Myocyte (in vitro differentiated cells): ENCODE data around the gene ACOT6. TPM values are rescaled to one million over a fixed set of nuclear protein-coding genes. Genes with fewer than 3 reads are reported as not detected.
A peak's percentile ranks its signal among the peaks of the same experiment; 100 is the strongest.
"Not testable (repeated sequence)": the region's sequence is repeated elsewhere in the genome, so short reads cannot be mapped to it uniquely, and the experiment has no call there.

Source experiments
- DNase-seq: peaks from one replicate; pipeline ENCODE4 v3.0.0-alpha.2; 2012; ENCODE audit warnings: low read depth
- polyA plus RNA-seq: library from polyadenylated mRNA; unstranded; fragments of >200 nt; gene quantifications from one replicate; pipeline ENCODE4 v1.2.1, GENCODE V29; 2012; ENCODE audit warnings: missing spikeins
- total RNA-seq: library from RNA; depleted of rRNA; stranded (reverse); fragments of >200 nt; gene quantifications from 2 replicates; pipeline ENCODE4 v1.2.3, GENCODE V29; 2014

Gene ACOT6
- not detected in 2 replicates for total RNA-seq
- not detected for polyA plus RNA-seq

GRCh38 chr14:73612339-73613045 lies at the start of gene ACOT6:
Gene ACOT6, plus strand, starts transcription at chr14:73612517. Its CDS starts 55 bp downstream, at chr14:73612572.
- DNase-seq: peak; percentile 73

- not testable (repeated sequence) for DNase-seq
These were observed 49.6 kb upstream of the ACOT6 start for GRCh38 chr14:73562696-73563095.

GRCh38 chr14:73566431-73566830 lies 45.9 kb upstream of the ACOT6 start:
- not testable (repeated sequence) for DNase-seq

GRCh38 chr14:73566935-73567334 lies 45.4 kb upstream of the ACOT6 start:
- DNase-seq: not testable (repeated sequence)

GRCh38 chr14:73567358-73567757 lies 45.0 kb upstream of the ACOT6 start:
- no peak for DNase-seq

GRCh38 chr14:73567951-73568885 lies 44.1 kb upstream of the ACOT6 start:
- DNase-seq: no peak

- DNase-seq: not testable (repeated sequence)
These were observed 43.5 kb upstream of the ACOT6 start for GRCh38 chr14:73568886-73569184.

- DNase-seq: peak; percentile 95
These were observed 42.9 kb upstream of the ACOT6 start, which contains the start of gene ACOT2 for GRCh38 chr14:73569185-73569958. Gene ACOT2, plus strand, starts transcription at chr14:73569213. Its CDS starts 28 bp downstream, at chr14:73569241.

GRCh38 chr14:73570913-73571312 lies 41.4 kb upstream of the ACOT6 start:
- DNase-seq: peak; percentile 37

GRCh38 chr14:73573034-73573433 lies 39.3 kb upstream of the ACOT6 start:
- DNase-seq: not testable (repeated sequence)

- DNase-seq: peak; percentile 53
These were observed 38.6 kb upstream of the ACOT6 start for GRCh38 chr14:73573740-73574139.

- not testable (repeated sequence) for DNase-seq
These were observed 38.1 kb upstream of the ACOT6 start for GRCh38 chr14:73574251-73574650.

- DNase-seq: no peak
These were observed 35.9 kb upstream of the ACOT6 start for GRCh38 chr14:73576391-73576790.

- not testable (repeated sequence) for DNase-seq
These were observed 35.1 kb upstream of the ACOT6 start for GRCh38 chr14:73577214-73577613.

- not testable (repeated sequence) for DNase-seq
These were observed 30.0 kb upstream of the ACOT6 start for GRCh38 chr14:73582102-73582979.

- no peak for DNase-seq
These were observed 23.6 kb upstream of the ACOT6 start for GRCh38 chr14:73588695-73589094.

- no peak for DNase-seq
These were observed 23.2 kb upstream of the ACOT6 start for GRCh38 chr14:73589116-73589515.

- DNase-seq: not testable (repeated sequence)
These were observed 21.7 kb upstream of the ACOT6 start for GRCh38 chr14:73590673-73591004.

GRCh38 chr14:73591690-73592449 lies 20.4 kb upstream of the ACOT6 start, which contains the start of gene ACOT4:
Gene ACOT4, plus strand, starts transcription at chr14:73591873. Its CDS starts 87 bp downstream, at chr14:73591960.
- DNase-seq: no peak

GRCh38 chr14:73594491-73594890 lies 17.8 kb upstream of the ACOT6 start:
- no peak for DNase-seq
